ENCODE results near the gene ZNF479. TPM values are rescaled to one million over a fixed set of nuclear protein-coding genes. Genes with fewer than 3 reads are reported as not detected.

ZNF479 gene
- not detected in 2 replicates for polyA plus RNA-seq

DNA sequence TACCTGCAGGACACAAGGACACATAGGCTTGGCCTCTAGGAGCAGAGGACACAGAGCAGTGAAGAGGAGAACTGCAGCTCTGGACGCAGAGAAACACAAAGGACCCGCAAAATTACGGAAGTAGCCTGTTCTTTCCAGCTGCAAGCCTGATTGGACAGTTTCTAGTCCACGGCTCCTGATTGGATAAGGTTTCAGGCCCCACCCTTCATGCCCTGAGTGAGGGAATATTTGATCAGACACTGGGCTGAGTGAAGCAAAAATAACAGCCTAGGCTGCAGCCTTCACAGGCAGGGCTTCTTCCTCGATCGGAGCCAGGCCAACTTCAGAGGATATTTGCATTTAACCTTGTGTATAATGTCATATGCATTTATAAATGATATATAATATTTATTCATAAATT, at the start of gene ZNF479:
Gene ZNF479, minus strand, starts transcription at position 101 of the 400 bp plus-strand sequence. CDS start 112 bp downstream, outside the sequence.

